Caco-2 (cell line): ENCODE results near the gene OASL. TPM values are rescaled to one million over a fixed set of nuclear protein-coding genes. Genes with fewer than 3 reads are reported as not detected.

Source experiments
- BruUV-seq: library from RNA; stranded (reverse); fragments of 400-500 nt; replicated peaks from 2 replicates; lab custom pipeline; 2021; lab: Mats Ljungman, UMichigan
- CTCF ChIA-PET: fragments of 300-600 bp; sonication (Branson Sonifier 250); formaldehyde crosslinking; loops from one replicate; lab custom pipeline; 2022; ENCODE audit warnings: antibody characterized with exemption; lab: Charles Lee
- POLR2A ChIA-PET: fragments of 300-600 bp; sonication (Branson Sonifier 250); formaldehyde crosslinking; loops from one replicate; lab custom pipeline; 2022; ENCODE audit warnings: antibody characterized with exemption; lab: Charles Lee
- DNase-seq, 2 experiments: peaks; one replicate each; pipeline versions ENCODE4 v3.0.0 to v3.0.0-alpha.2; 2020 to 2022
- H3K27me3 ChIP-seq: replicated peaks from 2 replicates; pipeline ENCODE4 v1.6.0; 2011; ENCODE audit warnings: low read length; ENCODE audit not compliant: control insufficient read depth, insufficient read depth
- H3K36me3 ChIP-seq: 2 replicates; pipeline ENCODE4 v1.5.1; 2011; ENCODE audit warnings: low read length; ENCODE audit not compliant: control insufficient read depth, insufficient read depth
- H3K4me1 ChIP-seq: fragments of 250-450 bp; sonication (Bioruptor Pico); 2 replicates; pipeline ENCODE4 v1.5.1; 2020; ENCODE audit warnings: mild to moderate bottlenecking
- H3K4me3 ChIP-seq: 2 replicates; pipeline ENCODE4 v1.5.1; 2011; ENCODE audit warnings: low read depth, mild to moderate bottlenecking, control low read depth, low read length
- H3K9me3 ChIP-seq: fragments of 250-450 bp; sonication (Bioruptor Pico); 2 replicates; pipeline ENCODE4 v1.5.1; 2020; ENCODE audit warnings: mild to moderate bottlenecking, moderate library complexity
- H3K27ac Mint-ChIP-seq: one replicate; pipeline ENCODE4 v1.8.0; 2022; ENCODE audit warnings: mixed read lengths; ENCODE audit not compliant: unreplicated experiment
- H3K27me3 Mint-ChIP-seq: one replicate; pipeline ENCODE4 v1.8.0; 2022; ENCODE audit warnings: mixed read lengths; ENCODE audit not compliant: insufficient read depth, unreplicated experiment
- H3K36me3 Mint-ChIP-seq: one replicate; pipeline ENCODE4 v1.8.0; 2022; ENCODE audit warnings: mild to moderate bottlenecking, mixed read lengths; ENCODE audit not compliant: insufficient read depth, unreplicated experiment
- H3K4me1 Mint-ChIP-seq: one replicate; pipeline ENCODE4 v1.8.0; 2022; ENCODE audit warnings: low read depth, mixed read lengths; ENCODE audit not compliant: unreplicated experiment
- H3K4me3 Mint-ChIP-seq: one replicate; pipeline ENCODE4 v1.8.0; 2022; ENCODE audit warnings: mild to moderate bottlenecking, moderate library complexity, mixed read lengths; ENCODE audit not compliant: unreplicated experiment
- H3K9me3 Mint-ChIP-seq: one replicate; pipeline ENCODE4 v1.8.0; 2022; ENCODE audit warnings: mixed read lengths; ENCODE audit not compliant: unreplicated experiment
- intact Hi-C: fragments of 100-400 bp; cut with micrococcal nuclease; formaldehyde crosslinking; loops from one replicate; pipeline ENCODE4 v1.10.0; 2022; ENCODE audit not compliant: unreplicated experiment
- total RNA-seq: library from RNA; stranded (reverse); gene quantifications from 2 replicates; pipeline ENCODE4 v1.2.3, GENCODE V29; 2022
- TF ChIP-seq, protein P1 (sequence below), 2 experiments: fragments of 200-600 bp in 1 of 2; IDR thresholded peaks; 1 replicate in 1 of 2; 2 replicates in 1 of 2; pipeline versions ENCODE4 v1.5.1 to v1.8.0; 2011 to 2022; ENCODE audit warnings: antibody characterized with exemption in 1 of 2, control low read depth in 1 of 2, inconsistent platforms in 1 of 2, low read depth in 1 of 2, low read length in 1 of 2, mild to moderate bottlenecking in 1 of 2, moderate library complexity in 1 of 2; ENCODE audit not compliant: insufficient read depth in 1 of 2, severe bottlenecking in 1 of 2, unreplicated experiment in 1 of 2

Gene OASL
- total RNA-seq, 1 experiment from 2014 or later = 0.11 TPM

DNA sequence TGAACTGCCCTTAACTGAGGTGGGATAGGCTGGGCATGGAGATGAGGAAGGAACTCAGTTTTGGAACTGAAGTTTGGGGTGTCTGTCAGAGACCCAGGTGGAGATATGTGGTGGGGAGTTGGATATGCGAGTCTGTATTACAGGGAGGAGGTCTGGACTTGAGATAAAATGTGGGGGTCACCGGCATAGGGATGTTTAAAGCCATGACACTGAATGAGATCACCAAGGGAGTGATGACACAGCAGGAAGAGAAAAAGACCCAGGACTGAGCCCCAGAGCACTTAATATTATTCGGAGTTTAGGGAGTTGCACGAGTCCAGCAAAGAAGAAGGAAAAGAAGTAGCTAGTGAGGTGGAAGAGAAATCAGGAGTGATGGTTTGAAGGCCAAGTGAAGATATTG, 4.0 kb upstream of the OASL start:
- TF ChIP-seq, protein P1, sequence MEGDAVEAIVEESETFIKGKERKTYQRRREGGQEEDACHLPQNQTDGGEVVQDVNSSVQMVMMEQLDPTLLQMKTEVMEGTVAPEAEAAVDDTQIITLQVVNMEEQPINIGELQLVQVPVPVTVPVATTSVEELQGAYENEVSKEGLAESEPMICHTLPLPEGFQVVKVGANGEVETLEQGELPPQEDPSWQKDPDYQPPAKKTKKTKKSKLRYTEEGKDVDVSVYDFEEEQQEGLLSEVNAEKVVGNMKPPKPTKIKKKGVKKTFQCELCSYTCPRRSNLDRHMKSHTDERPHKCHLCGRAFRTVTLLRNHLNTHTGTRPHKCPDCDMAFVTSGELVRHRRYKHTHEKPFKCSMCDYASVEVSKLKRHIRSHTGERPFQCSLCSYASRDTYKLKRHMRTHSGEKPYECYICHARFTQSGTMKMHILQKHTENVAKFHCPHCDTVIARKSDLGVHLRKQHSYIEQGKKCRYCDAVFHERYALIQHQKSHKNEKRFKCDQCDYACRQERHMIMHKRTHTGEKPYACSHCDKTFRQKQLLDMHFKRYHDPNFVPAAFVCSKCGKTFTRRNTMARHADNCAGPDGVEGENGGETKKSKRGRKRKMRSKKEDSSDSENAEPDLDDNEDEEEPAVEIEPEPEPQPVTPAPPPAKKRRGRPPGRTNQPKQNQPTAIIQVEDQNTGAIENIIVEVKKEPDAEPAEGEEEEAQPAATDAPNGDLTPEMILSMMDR (IDR thresholded peaks at IDR 0.05; ENCODE audit: insufficient read depth in 1 of 2, low read depth in 1 of 2, low read length in 1 of 2, severe bottlenecking in 1 of 2, unreplicated experiment in 1 of 2) = no peak
- H3K36me3 ChIP-seq = no peaks in the 10 kb centered on the region
- Mint-ChIP-seq H3K27ac (no peak overlapping the region), H3K4me1 (no peaks in the 10 kb centered on the region), H3K36me3 (no peaks in the 10 kb centered on the region), H3K9me3 (no peaks in the 10 kb centered on the region), H3K4me3 (no peak overlapping the region), H3K27me3 (peaks cover 11% of the 10 kb centered on the region)
- ChIA-PET POLR2A (no interaction called here), CTCF (interaction anchor here (0.7 kb wide), 1 partner anchor 56 kb away, joined by 4 read pairs; no protein-coding TSS in a partner anchor)
- no peaks in the 10 kb centered on the region; the same call in 1 of the 2 replicates for H3K4me1 ChIP-seq
- no TSS peak for BruUV-seq
- intact Hi-C loops = no loop called here
- H3K9me3 ChIP-seq = no peaks in the 10 kb centered on the region
- no peak overlapping the region for H3K4me3 ChIP-seq
- no peak for DNase-seq
- no peaks in the 10 kb centered on the region for H3K27me3 ChIP-seq

GRCh38 chr12:121036810-121037326, 2.2 kb downstream of the OASL start:
- TF ChIP-seq, protein P1 (IDR thresholded peaks at IDR 0.05; ENCODE audit: insufficient read depth in 1 of 2, low read depth in 1 of 2, low read length in 1 of 2, severe bottlenecking in 1 of 2, unreplicated experiment in 1 of 2) = no peak
- Mint-ChIP-seq H3K4me3 (no peak overlapping the region), H3K36me3 (no peaks in the 10 kb centered on the region), H3K27me3 (peaks cover 2% of the 10 kb centered on the region), H3K4me1 (no peaks in the 10 kb centered on the region), H3K27ac (no peak overlapping the region), H3K9me3 (no peaks in the 10 kb centered on the region)
- intact Hi-C loops = no loop called here
- Histone ChIP-seq H3K27me3 (no peaks in the 10 kb centered on the region), H3K4me3 (no peak overlapping the region), H3K9me3 (no peaks in the 10 kb centered on the region), H3K36me3 (no peaks in the 10 kb centered on the region), H3K4me1 (no peaks in the 10 kb centered on the region; the same call in 1 of the 2 replicates)
- BruUV-seq = no TSS peak
- no peak for DNase-seq
- POLR2A ChIA-PET = no interaction called here
- CTCF ChIA-PET = no interaction called here

GRCh38 chr12:121034616-121035305, 4.3 kb downstream of the OASL start:
- Histone ChIP-seq H3K4me1 (no peaks in the 10 kb centered on the region; the same call in 1 of the 2 replicates), H3K9me3 (no peaks in the 10 kb centered on the region), H3K4me3 (no peak overlapping the region), H3K27me3 (no peaks in the 10 kb centered on the region), H3K36me3 (no peaks in the 10 kb centered on the region)
- ChIA-PET POLR2A (interaction anchor here (0.6 kb wide), 1 partner anchor 16 kb away, joined by 4 read pairs; no protein-coding TSS in a partner anchor), CTCF (no interaction called here)
- DNase-seq = no peak
- Mint-ChIP-seq H3K4me3 (no peak overlapping the region), H3K27me3 (no peaks in the 10 kb centered on the region), H3K27ac (no peak overlapping the region), H3K4me1 (no peaks in the 10 kb centered on the region), H3K9me3 (no peaks in the 10 kb centered on the region), H3K36me3 (no peaks in the 10 kb centered on the region)
- no TSS peak for BruUV-seq
- TF ChIP-seq, protein P1 (IDR thresholded peaks at IDR 0.05; ENCODE audit: insufficient read depth in 1 of 2, low read depth in 1 of 2, low read length in 1 of 2, severe bottlenecking in 1 of 2, unreplicated experiment in 1 of 2) = no peak
- intact Hi-C loops = no loop called here
